GM12864 (cell line): ENCODE measurements around the gene USP38.

ENCODE experiments used
- DNase-seq: peaks from one replicate; pipeline ENCODE4 v3.0.0-alpha.2; 2011; ENCODE audit warnings: low read depth
- H3K4me3 ChIP-seq: 2 replicates; pipeline ENCODE4 v1.5.1; 2011; ENCODE audit warnings: mild to moderate bottlenecking, low read depth, low read length, control low read depth
- TF ChIP-seq, protein P1 (sequence below): IDR thresholded peaks from 2 replicates; pipeline ENCODE4 v1.5.1; 2011; ENCODE audit warnings: low read depth, mild to moderate bottlenecking, moderate library complexity, low read length, control low read depth, inconsistent platforms; ENCODE audit errors: missing control alignments

USP38 gene

DNA sequence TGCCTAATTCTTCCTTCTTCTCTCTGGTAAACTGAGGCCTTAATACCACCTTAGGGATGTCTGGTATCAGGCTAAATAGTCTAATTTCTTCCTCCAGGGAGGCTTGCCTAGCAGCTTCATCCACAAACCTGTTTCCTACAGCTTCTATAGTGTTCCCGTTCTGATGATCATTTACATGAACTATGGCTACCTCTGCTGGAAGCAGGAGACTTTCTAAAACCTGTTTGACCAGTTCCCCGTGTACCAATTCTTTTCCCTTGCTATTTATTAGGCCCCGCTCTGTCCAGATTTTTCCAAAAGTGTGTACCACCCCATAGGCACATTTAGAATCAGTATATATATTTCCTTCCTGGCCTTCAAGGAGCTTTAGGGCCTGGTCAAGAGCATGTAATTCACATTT, 5.8 kb upstream of the USP38 start:
- TF ChIP-seq, protein P1, sequence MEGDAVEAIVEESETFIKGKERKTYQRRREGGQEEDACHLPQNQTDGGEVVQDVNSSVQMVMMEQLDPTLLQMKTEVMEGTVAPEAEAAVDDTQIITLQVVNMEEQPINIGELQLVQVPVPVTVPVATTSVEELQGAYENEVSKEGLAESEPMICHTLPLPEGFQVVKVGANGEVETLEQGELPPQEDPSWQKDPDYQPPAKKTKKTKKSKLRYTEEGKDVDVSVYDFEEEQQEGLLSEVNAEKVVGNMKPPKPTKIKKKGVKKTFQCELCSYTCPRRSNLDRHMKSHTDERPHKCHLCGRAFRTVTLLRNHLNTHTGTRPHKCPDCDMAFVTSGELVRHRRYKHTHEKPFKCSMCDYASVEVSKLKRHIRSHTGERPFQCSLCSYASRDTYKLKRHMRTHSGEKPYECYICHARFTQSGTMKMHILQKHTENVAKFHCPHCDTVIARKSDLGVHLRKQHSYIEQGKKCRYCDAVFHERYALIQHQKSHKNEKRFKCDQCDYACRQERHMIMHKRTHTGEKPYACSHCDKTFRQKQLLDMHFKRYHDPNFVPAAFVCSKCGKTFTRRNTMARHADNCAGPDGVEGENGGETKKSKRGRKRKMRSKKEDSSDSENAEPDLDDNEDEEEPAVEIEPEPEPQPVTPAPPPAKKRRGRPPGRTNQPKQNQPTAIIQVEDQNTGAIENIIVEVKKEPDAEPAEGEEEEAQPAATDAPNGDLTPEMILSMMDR = no peak
- H3K4me3 ChIP-seq = no peak overlapping the region
- DNase-seq = no peak

DNA sequence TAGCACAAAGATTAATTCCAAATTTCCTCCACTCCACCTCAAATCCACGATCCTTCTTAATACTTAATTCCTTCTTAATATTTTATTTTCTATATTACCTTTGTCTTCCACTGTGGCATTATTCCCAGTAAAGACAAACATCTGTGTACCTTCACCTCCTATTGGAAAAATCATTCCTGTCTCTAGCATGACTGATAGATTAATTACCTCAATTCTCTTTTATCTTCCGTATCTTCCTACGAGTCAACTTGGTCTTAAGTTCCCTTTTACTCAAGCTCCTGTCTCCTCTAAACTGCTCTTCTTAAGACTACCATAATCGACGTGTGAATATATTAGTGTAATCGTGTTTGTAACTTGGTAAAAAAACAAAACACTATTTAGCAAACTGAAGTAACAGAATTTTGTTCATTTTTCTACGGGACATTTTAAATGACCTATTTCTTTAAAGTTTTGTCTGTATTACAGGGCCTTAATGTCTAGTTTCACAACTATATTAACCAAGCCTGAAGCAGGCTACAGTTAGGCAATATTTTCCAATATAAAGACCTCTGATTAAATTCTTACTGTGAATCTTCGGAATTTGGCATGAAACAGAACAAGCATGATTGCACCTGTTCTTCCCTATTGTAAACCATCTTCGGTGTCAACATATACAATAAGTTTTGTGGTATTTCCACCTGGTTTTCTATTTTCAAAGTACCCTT, 1.1 kb upstream of the USP38 start:
- peak overlapping the region; percentile 77 for H3K4me3 ChIP-seq
- TF ChIP-seq, protein P1 = no peak
- DNase-seq = no peak

DNA sequence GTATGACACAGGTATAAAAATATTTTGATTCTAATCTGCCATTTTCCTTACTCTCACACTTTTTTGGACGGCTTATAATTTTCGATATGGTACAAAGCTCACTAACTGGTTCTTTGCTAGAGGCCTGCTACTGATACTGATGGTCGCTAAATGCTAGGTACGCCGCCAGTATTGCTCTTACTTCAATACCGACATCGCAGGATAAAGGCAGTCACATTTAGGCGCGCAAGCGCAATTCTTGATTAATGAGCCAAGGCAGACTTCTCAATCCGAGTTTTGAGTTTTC, 557 bp upstream of the USP38 start:
- DNase-seq = no peak
- TF ChIP-seq, protein P1 = no peak
- H3K4me3 ChIP-seq = peak overlapping the region; percentile 77

DNA sequence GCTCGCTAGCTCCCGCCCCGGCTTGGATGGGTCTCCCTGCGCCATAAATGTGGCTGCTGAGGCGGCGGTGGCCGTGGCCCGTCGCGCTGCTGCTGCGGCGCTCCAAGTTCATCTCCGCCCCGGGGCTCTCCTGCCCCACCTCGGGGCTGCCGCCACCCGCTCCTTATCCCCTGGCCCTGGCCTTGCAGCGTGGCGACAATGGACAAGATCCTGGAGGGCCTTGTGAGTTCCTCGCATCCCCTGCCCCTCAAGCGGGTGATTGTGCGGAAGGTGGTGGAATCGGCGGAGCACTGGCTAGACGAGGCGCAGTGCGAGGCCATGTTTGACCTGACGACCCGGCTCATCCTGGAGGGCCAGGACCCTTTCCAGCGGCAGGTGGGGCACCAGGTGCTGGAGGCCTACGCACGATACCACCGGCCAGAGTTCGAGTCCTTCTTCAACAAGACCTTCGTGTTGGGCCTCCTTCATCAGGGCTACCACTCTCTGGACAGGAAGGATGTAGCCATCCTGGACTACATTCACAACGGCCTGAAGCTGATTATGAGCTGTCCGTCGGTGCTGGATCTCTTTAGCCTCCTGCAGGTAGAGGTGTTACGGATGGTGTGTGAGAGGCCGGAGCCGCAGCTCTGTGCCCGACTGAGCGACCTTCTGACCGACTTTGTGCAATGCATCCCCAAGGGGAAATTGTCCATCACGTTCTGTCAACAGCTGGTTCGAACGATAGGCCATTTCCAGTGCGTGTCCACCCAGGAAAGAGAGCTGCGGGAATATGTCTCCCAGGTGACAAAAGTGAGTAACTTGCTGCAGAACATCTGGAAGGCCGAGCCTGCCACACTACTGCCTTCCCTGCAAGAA, 763 bp downstream of the USP38 start:
- no peak for DNase-seq
- peak overlapping the region; percentile 77 for H3K4me3 ChIP-seq
- TF ChIP-seq, protein P1 = no peak

DNA sequence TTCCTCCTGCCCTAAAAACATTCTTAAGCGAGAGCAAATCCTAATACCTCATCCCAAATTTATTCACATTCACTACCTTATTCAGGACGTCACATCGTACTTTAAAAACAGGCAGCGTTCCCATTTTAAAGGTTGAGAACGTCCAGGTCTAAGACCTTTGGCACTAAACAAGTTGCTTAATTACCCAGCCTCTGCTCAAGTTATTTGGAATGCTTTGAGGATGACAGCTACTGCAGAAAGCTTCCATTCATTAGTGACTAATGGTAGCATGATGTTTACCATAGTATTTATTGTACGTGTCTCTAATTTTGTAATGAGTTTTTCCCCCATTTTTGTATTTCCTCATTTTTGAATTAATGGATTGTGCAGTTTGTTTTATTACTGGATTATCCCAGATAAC, 1.5 kb downstream of the USP38 start:
- no peak for DNase-seq
- TF ChIP-seq, protein P1 = no peak
- peak overlapping the region; percentile 77 for H3K4me3 ChIP-seq

DNA sequence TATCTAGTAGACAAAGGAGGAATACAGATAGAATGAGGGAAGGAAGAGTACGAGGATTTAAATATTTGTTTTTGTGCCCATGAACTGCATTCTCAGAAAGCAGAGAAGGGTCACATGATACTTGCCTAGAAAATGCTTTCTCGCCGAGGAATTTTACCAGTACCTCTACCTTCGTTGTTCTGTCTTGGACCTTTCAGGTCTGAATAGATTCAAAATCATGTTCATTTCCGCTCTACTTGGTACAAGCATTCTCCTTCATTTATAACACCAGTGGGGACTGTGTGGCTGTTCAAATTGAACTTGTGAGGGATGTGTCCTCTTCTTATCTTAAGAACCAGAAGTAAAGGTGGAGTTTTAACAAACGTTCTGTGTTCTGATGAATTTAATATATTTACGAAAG, 1.9 kb downstream of the USP38 start:
- TF ChIP-seq, protein P1 = no peak
- DNase-seq = no peak

More for the DNA sequence above, 1.9 kb downstream of the USP38 start:
- peak overlapping the region; percentile 77 for H3K4me3 ChIP-seq
